Fibroblast of skin of scalp (primary cell): ENCODE data around the gene KCTD19. TPM values are rescaled to one million over a fixed set of nuclear protein-coding genes. Genes with fewer than 3 reads are reported as not detected.
"Not testable (repeated sequence)": the region's sequence is repeated elsewhere in the genome, so short reads cannot be mapped to it uniquely, and the experiment has no call there.

Source experiments
- DNase-seq: peaks from one replicate; pipeline ENCODE4 v3.0.0-alpha.2; 2013
- polyA plus RNA-seq, 2 experiments: library from polyadenylated mRNA; unstranded; fragments of 120-200 nt; gene quantifications; one replicate each; pipeline ENCODE4 v1.2.1, GENCODE V29; 2013; ENCODE audit not compliant: insufficient read length in 2 of 2

The KCTD19 gene
- polyA plus RNA-seq (2013, experiment 1 of 2; ENCODE audit: insufficient read length): 0.14 TPM
- 0.62 TPM for polyA plus RNA-seq (2013, experiment 2 of 2; ENCODE audit: insufficient read length)

DNA sequence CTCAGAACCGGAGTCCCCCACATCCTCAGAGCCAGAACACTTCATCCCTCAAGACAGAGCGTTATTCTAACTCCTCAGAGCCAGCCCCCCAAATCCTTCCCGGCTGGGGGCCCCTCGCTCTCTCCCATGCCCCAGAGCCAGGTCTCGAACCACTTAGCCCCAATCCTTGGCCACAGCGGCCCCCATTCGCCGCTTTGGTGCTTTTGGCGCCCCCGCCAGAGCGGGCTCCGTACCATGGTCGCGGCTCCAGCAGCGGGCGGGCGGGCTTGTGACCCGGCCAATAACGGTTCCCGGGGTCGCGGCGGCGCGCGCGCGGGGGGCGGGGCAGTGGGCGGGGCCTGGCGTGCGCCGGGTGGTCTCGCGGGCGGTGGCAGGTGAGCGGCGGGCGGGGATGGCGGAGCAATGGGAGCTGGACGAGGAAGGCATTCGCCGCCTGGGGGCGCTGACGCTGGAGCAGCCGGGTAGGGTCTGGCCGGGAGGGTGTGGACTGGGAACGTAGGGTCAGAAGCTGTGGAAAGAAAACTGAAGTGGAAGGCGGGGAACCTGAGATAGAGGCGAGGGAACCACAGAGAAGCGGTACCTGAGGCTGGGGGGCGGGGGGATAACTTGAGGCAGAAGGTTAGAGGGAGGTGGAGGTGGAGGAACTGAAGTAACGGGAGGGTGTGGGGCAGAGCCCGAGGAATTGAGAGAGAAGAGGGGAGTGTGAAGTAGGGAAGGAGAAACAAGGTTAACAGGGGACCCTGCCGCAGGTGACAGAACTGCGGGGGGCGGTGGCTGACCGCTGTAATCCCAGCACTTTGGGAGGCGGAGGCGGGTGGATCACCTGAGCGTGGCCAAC, at the start of gene KCTD19, which contains the start of gene LRRC36:
TSS of gene KCTD19 (minus strand) at position 270 of the 838 bp plus-strand sequence. CDS start at position 236, 34 bp downstream.
TSS of gene LRRC36 (plus strand) at position 344 of the 838 bp plus-strand sequence. CDS start at position 392, 48 bp downstream.
- DNase-seq: no peak

DNA sequence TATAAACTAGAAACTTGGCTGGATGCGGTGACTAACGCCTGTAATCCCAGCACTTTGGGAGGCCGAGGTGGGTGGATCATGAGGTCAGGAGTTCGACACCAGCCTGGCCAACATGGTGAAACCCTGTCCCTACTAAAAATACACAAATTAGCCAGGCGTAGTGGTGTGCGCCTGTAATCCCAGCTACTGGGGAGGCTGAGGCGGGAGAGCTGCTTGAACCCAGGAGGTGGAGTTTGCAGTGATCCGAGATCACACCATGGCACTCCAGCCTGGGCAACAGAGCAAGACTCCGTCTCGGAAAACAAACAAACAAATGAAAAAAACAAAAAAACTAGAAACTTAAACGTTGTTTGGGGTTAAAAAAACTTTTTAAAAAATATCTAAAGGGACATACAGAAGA, 49.5 kb upstream of the KCTD19 start:
- DNase-seq: not testable (repeated sequence)

DNA sequence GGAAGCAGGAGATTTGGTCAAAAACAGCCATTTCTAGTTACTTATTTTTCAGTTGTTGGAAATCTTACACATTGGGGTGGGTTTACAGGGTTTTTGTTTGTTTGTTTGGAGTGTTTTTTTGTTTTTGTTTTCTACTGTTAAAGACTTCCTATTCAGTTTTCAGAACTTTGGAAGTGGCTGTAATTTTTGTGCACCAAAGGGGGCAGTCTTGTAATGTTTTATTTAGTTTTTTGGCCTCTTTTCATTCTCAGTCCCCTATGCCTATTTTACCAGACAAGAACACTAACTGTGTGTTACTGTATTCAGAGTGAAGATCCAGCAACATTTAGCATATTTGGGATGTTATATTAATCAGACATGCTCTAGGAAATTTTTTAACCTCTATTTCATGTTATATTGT, 46.1 kb upstream of the KCTD19 start:
- DNase-seq: peak; percentile 29

DNA sequence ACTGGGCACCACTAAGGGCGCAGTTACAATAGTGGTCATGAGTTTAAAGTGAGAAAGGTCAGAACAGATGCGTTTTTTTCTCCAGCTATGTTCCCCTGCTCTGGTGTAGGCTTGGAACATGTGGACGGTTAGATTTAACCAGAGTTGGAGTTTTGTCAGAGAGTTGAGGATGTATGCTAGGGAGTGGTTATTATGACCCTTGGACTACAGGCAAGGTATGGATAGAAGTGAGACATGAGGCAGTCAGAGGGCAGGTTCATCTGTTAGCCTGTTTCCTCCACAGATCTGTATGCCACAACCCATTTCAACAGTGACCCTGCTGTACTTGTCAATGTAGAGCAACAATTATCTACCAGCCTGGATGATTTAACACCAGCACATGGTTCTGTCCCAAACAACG, 44.1 kb upstream of the KCTD19 start:
- no peak for DNase-seq

- no peak for DNase-seq
These were observed 38.2 kb upstream of the KCTD19 start for GRCh38 chr16:67364600-67365235.

DNA sequence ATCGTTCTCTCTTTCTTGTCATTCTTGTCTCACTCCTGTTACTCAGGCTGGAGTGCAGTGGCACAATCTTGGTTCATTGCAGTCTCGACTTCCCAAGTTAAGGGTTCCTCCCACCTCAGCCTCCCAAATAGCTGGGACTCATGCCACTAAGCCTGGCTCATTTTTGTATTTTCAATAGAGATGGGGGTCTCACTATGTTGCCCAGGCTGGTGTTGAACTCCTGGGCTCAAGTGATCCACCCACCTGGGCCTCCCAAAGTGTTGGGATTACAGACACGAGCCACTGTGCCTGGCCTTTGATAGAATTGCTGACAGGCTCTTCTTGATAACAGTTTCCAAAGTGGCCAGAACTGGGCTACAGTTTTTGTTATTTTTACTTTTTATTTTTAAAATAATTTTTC, 34.5 kb upstream of the KCTD19 start:
- no peak for DNase-seq

DNA sequence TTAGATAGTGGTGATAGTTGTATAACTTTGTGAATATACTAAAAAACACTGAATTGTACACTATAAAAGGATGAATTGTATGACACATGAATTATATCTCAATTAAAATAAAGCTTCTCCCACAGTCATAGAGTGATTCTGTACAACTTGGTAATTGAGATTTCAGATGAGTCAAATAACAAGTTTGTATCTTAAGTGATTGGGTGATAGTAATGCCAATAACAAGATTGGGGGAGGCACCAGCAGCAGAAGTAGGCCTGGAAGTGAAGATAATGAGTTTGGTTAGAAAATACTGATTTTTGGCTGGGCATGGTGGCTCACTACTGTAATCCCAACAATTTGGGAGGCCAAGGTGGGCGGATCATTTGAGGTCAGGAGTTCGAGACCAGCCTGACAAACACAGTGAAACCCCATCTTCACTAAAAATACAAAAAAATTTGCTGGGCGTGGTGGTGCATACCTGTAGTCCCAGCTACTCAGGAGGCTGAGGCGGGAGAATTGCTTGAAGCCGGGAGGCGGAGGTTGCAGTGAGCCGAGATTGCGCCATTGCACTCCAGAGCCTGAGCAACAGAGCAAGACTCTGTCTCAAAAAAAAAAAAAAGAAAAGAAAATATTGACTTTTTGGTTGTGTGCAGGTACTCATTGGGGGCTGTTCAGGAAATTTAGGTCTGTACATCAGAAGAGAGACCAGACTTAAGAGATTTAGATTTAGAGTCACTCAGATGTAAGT, 33.2 kb upstream of the KCTD19 start:
- DNase-seq: not testable (repeated sequence)

GRCh38 chr16:67357561-67357960, 31.0 kb upstream of the KCTD19 start:
- DNase-seq: no peak

DNA sequence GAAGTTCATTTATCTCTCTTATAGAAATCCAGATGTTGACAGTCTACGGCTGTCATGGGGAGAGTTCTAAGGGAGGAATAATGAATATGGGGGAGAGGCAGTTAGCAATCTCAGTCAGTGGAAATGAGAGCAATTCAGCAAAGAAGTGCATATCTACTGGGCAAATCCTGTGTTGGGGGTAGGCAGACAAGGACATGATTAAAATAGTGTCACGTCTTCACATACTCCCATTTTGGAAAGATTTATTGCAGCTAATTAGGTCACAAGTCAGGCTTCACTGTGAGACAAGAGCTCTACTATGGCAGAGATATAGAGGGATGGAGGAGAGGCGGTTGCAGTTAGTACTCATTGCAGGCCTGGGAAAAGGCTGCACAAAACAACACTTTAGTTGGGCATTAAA, 29.9 kb upstream of the KCTD19 start:
- no peak for DNase-seq

- not testable (repeated sequence) for DNase-seq
These were observed 25.9 kb upstream of the KCTD19 start for GRCh38 chr16:67352463-67352862.

- DNase-seq: no peak
These were observed 23.8 kb upstream of the KCTD19 start for GRCh38 chr16:67350324-67350723.

DNA sequence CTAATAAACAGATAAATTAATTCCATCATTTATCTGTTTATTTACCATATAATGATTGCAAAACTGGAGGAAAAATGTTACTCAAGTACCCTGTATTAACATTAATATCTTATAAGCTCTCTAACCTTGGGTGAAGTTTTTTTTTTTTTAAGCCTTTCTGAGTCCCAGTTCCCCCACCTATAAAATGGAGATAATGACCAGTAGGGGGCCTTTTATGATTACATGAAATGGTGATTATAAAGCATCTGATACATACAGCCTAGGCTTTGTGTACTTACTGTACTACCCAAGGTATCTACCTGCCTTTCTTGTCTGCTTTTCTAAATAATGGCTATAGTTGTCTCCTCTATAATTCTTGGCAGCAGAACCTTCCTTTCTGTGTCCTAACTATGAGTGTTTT, 22.6 kb upstream of the KCTD19 start:
- peak; percentile 43 for DNase-seq

GRCh38 chr16:67346341-67346740, 19.8 kb upstream of the KCTD19 start:
- DNase-seq: no peak

GRCh38 chr16:67345401-67345800, 18.9 kb upstream of the KCTD19 start:
- DNase-seq: no peak

GRCh38 chr16:67342616-67343015, 16.1 kb upstream of the KCTD19 start:
- DNase-seq: no peak

- DNase-seq: no peak
These were observed 14.7 kb upstream of the KCTD19 start for GRCh38 chr16:67341250-67341649.

GRCh38 chr16:67339453-67339852, 12.9 kb upstream of the KCTD19 start:
- DNase-seq: peak; percentile 31

DNA sequence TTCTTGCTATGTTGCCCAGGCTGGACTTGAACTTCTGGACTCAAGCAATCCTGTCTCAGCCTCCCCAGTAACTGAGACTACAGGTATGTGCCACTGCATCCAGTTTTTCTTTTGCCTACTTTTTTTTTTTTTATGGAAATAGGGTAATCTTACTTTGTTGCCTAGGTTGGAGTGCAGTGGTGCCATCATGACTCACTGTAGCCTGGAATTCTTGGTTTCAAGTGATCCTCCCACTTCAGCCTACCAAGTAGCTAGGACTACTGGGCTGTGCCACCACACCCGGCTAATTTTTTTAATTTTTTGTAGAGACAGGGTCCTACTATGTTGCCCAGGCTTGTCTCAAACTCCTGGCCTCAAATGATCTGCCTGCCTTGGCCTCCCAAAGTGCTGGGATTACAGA, 10.1 kb upstream of the KCTD19 start:
- no peak for DNase-seq

DNA sequence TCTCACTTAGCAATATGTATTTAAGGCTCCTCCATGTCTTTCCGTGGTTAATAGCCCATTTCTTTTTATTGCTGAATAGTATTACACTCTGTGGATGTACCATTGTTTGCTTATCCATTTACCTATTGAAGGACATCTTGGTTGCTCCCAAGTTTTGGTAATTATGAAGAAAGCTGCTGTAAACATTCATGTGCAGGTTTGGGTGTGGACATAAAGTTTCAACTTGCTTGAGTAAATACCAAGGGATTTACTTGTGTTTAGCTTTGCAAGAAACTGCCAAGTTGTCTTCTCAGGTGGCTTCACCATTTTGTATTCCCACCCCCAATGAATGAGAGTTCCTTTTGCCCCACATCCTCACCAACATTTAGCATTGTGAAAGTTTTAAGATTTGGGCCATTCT, 9.6 kb upstream of the KCTD19 start:
- DNase-seq: no peak

GRCh38 chr16:67333315-67333714, 6.8 kb upstream of the KCTD19 start:
- DNase-seq: no peak

GRCh38 chr16:67329901-67330300, 3.4 kb upstream of the KCTD19 start:
- no peak for DNase-seq

DNA sequence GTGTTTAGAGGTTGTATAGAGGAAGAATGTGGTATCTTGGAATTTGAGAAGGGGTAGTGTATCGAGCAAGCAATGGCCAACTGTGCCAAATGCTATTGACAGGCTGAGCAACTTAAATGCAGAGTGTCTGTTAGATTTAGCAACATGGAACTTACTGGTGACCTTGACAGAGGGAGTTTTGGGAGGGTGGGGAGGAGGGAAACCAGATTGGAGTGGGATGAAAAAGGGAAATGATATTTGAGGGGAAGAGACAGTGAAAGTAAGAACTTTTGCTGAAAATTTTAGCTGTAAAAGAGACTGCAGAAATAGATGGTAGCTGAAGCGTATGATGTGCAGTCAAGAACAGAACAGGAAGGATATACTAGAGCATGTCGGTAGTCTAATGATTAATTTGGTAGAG, 1.2 kb upstream of the KCTD19 start:
- no peak for DNase-seq

DNA sequence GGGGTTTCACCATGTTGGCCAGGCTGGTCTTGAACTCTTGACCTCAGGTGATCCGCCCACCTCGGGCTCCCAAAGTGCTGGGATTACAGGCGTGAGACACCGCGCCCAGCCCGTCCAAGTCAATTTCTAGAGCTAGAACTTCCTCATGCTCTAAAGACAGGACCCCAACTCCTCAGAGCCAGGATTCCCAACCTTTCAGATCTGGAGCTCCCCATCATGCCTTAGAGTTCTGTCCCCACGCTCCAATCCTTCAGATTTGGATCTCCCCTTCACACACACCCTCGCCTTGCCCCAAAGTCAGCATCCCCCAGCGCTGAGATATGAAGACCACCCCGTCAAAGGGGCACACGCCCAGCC, 448 bp downstream of the KCTD19 start:
- no peak for DNase-seq
